NCI-H2107 treated with DMSO at 0.1 percent for 48 hours (cell line): ENCODE measurements around the gene TARS3.

ENCODE experiments used
- DNase-seq: peaks from one replicate; lab custom pipeline; 2025; ENCODE audit not compliant: unreplicated experiment; lab: John Stamatoyannopoulos, UW

The TARS3 gene

GRCh38 chr15:101609742-101610610 is 114.3 kb downstream of the TARS3 start:
- no peak for DNase-seq

- DNase-seq: no peak
Observed at GRCh38 chr15:101608201-101608600, 116.1 kb downstream of the TARS3 start.

- no peak for DNase-seq
Observed at GRCh38 chr15:101607108-101607507, 117.2 kb downstream of the TARS3 start.

GRCh38 chr15:101604124-101604874 is 120.0 kb downstream of the TARS3 start:
- DNase-seq: no peak
